HG02885 (cell line): ENCODE results near the gene COL6A3.

Experiments used
- ATAC-seq: cut with Tn5 transposase; IDR thresholded peaks from one replicate; pipeline ENCODE4 v1.9.1; 2021; ENCODE audit warnings: mild to moderate bottlenecking; ENCODE audit not compliant: unreplicated experiment, poor library complexity

COL6A3 gene

GRCh38 chr2:237413777-237414661 is at the start of gene COL6A3:
TSS of gene COL6A3 (minus strand) at chr2:237414164. CDS start at chr2:237396817, 17,347 bp downstream.
- ATAC-seq: no peak

GRCh38 chr2:237459741-237460174 is 45.8 kb upstream of the COL6A3 start:
- ATAC-seq: no peak

- ATAC-seq: no peak
These were observed 45.3 kb upstream of the COL6A3 start for GRCh38 chr2:237459226-237459625.

- no peak for ATAC-seq
These were observed 44.6 kb upstream of the COL6A3 start for GRCh38 chr2:237458519-237458918.

GRCh38 chr2:237457388-237457941 is 43.5 kb upstream of the COL6A3 start:
- ATAC-seq: no peak

- ATAC-seq: no peak
These were observed 42.4 kb upstream of the COL6A3 start for GRCh38 chr2:237456200-237456843.

- ATAC-seq: no peak
These were observed 41.8 kb upstream of the COL6A3 start for GRCh38 chr2:237455764-237456163.

GRCh38 chr2:237453671-237454070 is 39.7 kb upstream of the COL6A3 start:
- no peak for ATAC-seq

GRCh38 chr2:237452861-237453260 is 38.9 kb upstream of the COL6A3 start:
- no peak for ATAC-seq

- no peak for ATAC-seq
These were observed 37.9 kb upstream of the COL6A3 start for GRCh38 chr2:237451643-237452469.

GRCh38 chr2:237450583-237450982 is 36.6 kb upstream of the COL6A3 start:
- ATAC-seq: no peak

- ATAC-seq: no peak
These were observed 36.1 kb upstream of the COL6A3 start for GRCh38 chr2:237450108-237450507.

- ATAC-seq: no peak
These were observed 35.4 kb upstream of the COL6A3 start for GRCh38 chr2:237449193-237449881.

GRCh38 chr2:237448626-237449025 is 34.7 kb upstream of the COL6A3 start:
- ATAC-seq: no peak

- no peak for ATAC-seq
These were observed 34.2 kb upstream of the COL6A3 start for GRCh38 chr2:237448171-237448570.

- no peak for ATAC-seq
These were observed 33.5 kb upstream of the COL6A3 start for GRCh38 chr2:237447496-237447895.

GRCh38 chr2:237446338-237446665 is 32.3 kb upstream of the COL6A3 start:
- no peak for ATAC-seq

- no peak for ATAC-seq
These were observed 31.8 kb upstream of the COL6A3 start for GRCh38 chr2:237445611-237446337.

GRCh38 chr2:237444071-237444470 is 30.1 kb upstream of the COL6A3 start:
- no peak for ATAC-seq
